HepG2 (cell line): Measurements from ENCODE around the gene ACAA2. TPM values are rescaled to one million over a fixed set of nuclear protein-coding genes. Genes with fewer than 3 reads are reported as not detected.

Experiments used
- ATAC-seq: fragments of 200-7000 bp; cut with Tn5 transposase; 3 replicates; pipeline ENCODE4 v1.9.1; 2020; ENCODE audit warnings: mild to moderate bottlenecking, moderate library complexity
- BruUV-seq: library from RNA; stranded (reverse); fragments of 400-500 nt; replicated peaks from 2 replicates; lab custom pipeline; 2021; lab: Mats Ljungman, UMichigan
- CTCF ChIA-PET: fragments of 300-600 bp; formaldehyde crosslinking; extraction: SDS; loops from one replicate; lab custom pipeline; 2021; ENCODE audit warnings: low total read pairs, inconsistent platforms, low intra/inter-chr PET ratio; lab: Yijun Ruan, JAX
- POLR2A ChIA-PET: fragments of 350-600 bp; sonication (Branson Sonifier 250); formaldehyde crosslinking; loops from one replicate; lab custom pipeline; 2020; ENCODE audit warnings: antibody characterized with exemption, inconsistent platforms; lab: Yijun Ruan, JAX
- DNase-seq: peaks from one replicate; pipeline ENCODE4 v3.0.0-alpha.2; 2015; ENCODE audit warnings: low spot score
- FAIRE-seq: peaks from 3 replicates; lab custom pipeline; 2011; peaks lifted over from hg19 to GRCh38; lab: Jason Lieb, UNC
- H2AFZ ChIP-seq: one replicate; pipeline ENCODE4 v1.6.1; 2011; ENCODE audit warnings: low read length, inconsistent platforms
- H3K27ac ChIP-seq: fragments of 300-600 bp; 3 replicates; pipeline ENCODE4 v1.8.0; 2011; ENCODE audit warnings: mixed run types, mild to moderate bottlenecking, mixed read lengths, low read length, inconsistent platforms; ENCODE audit not compliant: insufficient read depth; ENCODE audit errors: extremely low read length
- H3K27me3 ChIP-seq, 2 experiments: fragments of 200-600 bp in 1 of 2; 2 replicates in 1 of 2; 3 replicates in 1 of 2; pipeline versions ENCODE4 v1.6.0 to v1.8.0; 2011; ENCODE audit warnings: low read length in 2 of 2, mild to moderate bottlenecking in 2 of 2, moderate library complexity in 2 of 2, inconsistent platforms in 1 of 2; ENCODE audit not compliant: insufficient read depth in 2 of 2, control insufficient read depth in 1 of 2
- H3K36me3 ChIP-seq, 2 experiments: fragments of 200-600 bp in 1 of 2; replicated peaks in 1 of 2; 2 replicates in 1 of 2; 3 replicates in 1 of 2; pipeline versions ENCODE4 v1.5.1 to v1.8.0; 2011; ENCODE audit warnings: low read length in 2 of 2, inconsistent platforms in 1 of 2; ENCODE audit not compliant: insufficient read depth in 2 of 2, control insufficient read depth in 1 of 2
- H3K4me1 ChIP-seq: 2 replicates; pipeline ENCODE4 v1.5.1; 2012; ENCODE audit warnings: low read length, inconsistent platforms; ENCODE audit not compliant: insufficient read depth
- H3K4me2 ChIP-seq: 2 replicates; pipeline ENCODE4 v1.6.0; 2011; ENCODE audit warnings: low read depth, low read length, inconsistent platforms
- H3K4me3 ChIP-seq, 3 experiments: fragments of 200-600 bp in 1 of 3; sonication (generic), shearing (Covaris generic) in 1 of 3; replicated peaks in 1 of 3; 2 replicates each; pipeline ENCODE4 v1.5.1; 2011 to 2016; ENCODE audit warnings: low read length in 3 of 3, inconsistent platforms in 2 of 3, low read depth in 2 of 3, mild to moderate bottlenecking in 2 of 3, control low read depth in 1 of 3, mixed read lengths in 1 of 3; ENCODE audit not compliant: insufficient read depth in 1 of 3
- H3K79me2 ChIP-seq: one replicate; pipeline ENCODE4 v1.6.1; 2011; ENCODE audit warnings: low read length, inconsistent platforms; ENCODE audit not compliant: insufficient read depth
- H3K9ac ChIP-seq: 2 replicates; pipeline ENCODE4 v1.6.0; 2011; ENCODE audit warnings: mild to moderate bottlenecking, low read depth, low read length, inconsistent platforms; ENCODE audit not compliant: insufficient read depth
- H3K9me3 ChIP-seq: 2 replicates; pipeline ENCODE4 v1.5.1; 2012; ENCODE audit warnings: mild to moderate bottlenecking, low read length
- H4K20me1 ChIP-seq: 2 replicates; pipeline ENCODE4 v1.6.0; 2011; ENCODE audit warnings: inconsistent platforms, mild to moderate bottlenecking, low read length, moderate library complexity; ENCODE audit not compliant: insufficient read depth
- ATF7 ChIP-seq, 2 experiments: fragments of 450-650 bp in 1 of 2; sonication (generic) in 1 of 2; formaldehyde crosslinking in 1 of 2; IDR thresholded peaks; 2 replicates each; pipeline versions ENCODE4 v1.4.0 to v1.6.1; 2016 to 2020; ENCODE audit warnings: antibody characterized with exemption in 1 of 2, mild to moderate bottlenecking in 1 of 2, missing genetic modification reagents in 1 of 2
- DPF2 ChIP-seq: sonication (generic); formaldehyde crosslinking; IDR thresholded peaks from 2 replicates; pipeline ENCODE4 v1.4.0; 2020; ENCODE audit warnings: mild to moderate bottlenecking, low read depth, missing genetic modification reagents, borderline replicate concordance
- HOXA3 ChIP-seq: sonication (generic); formaldehyde crosslinking; IDR thresholded peaks from 2 replicates; pipeline ENCODE4 v1.5.0; 2020; ENCODE audit warnings: missing genetic modification reagents
- MAFF ChIP-seq: IDR thresholded peaks from 2 replicates; pipeline ENCODE4 v1.6.1; 2011; ENCODE audit warnings: low read depth, low read length, improper control_type of control experiment
- MAFK ChIP-seq, 2 experiments: IDR thresholded peaks in 1 of 2; conservative IDR thresholded peaks in 1 of 2; 2 replicates each; pipeline ENCODE4 v1.6.1; 2011; ENCODE audit warnings: improper control_type of control experiment in 2 of 2, low read length in 2 of 2
- MIXL1 ChIP-seq: IDR thresholded peaks from 2 replicates; pipeline ENCODE4 v1.6.1; 2016
- MXD4 ChIP-seq: IDR thresholded peaks from 2 replicates; pipeline ENCODE4 v1.6.1; 2016; ENCODE audit warnings: mild to moderate bottlenecking, missing biosample characterization, missing genetic modification reagents
- NFIB ChIP-seq: sonication (generic); formaldehyde crosslinking; IDR thresholded peaks from 2 replicates; pipeline ENCODE4 v1.9.0; 2021; ENCODE audit warnings: missing genetic modification reagents, mild to moderate bottlenecking, borderline replicate concordance
- NR2F1 ChIP-seq, 2 experiments: fragments of 450-650 bp in 1 of 2; formaldehyde crosslinking in 1 of 2; IDR thresholded peaks; 2 replicates each; pipeline versions ENCODE4 v1.5.0 to v1.6.1; 2016 to 2020; ENCODE audit warnings: mild to moderate bottlenecking in 1 of 2, missing compliant biosample characterization in 1 of 2, missing genetic modification reagents in 1 of 2, moderate library complexity in 1 of 2
- PRPF4 ChIP-seq: fragments of 200-400 bp; formaldehyde crosslinking; IDR thresholded peaks from 2 replicates; pipeline ENCODE4 v1.6.1; 2016; ENCODE audit warnings: low read length, low read depth; ENCODE audit not compliant: poor library complexity, severe bottlenecking
- RBFOX2 ChIP-seq: fragments of 200-400 bp; formaldehyde crosslinking; IDR thresholded peaks from 2 replicates; pipeline ENCODE4 v1.6.1; 2017; ENCODE audit warnings: low read depth, mild to moderate bottlenecking, low read length
- RELA ChIP-seq: sonication (generic); formaldehyde crosslinking; IDR thresholded peaks from 2 replicates; pipeline ENCODE4 v1.4.0; 2020; ENCODE audit warnings: missing genetic modification reagents
- U2AF2 ChIP-seq: fragments of 200-400 bp; formaldehyde crosslinking; IDR thresholded peaks from 2 replicates; pipeline ENCODE4 v1.6.1; 2017; ENCODE audit warnings: low read depth, mild to moderate bottlenecking, low read length
- ZFP41 ChIP-seq: sonication (generic); formaldehyde crosslinking; IDR thresholded peaks from 2 replicates; pipeline ENCODE4 v1.4.0; 2020; ENCODE audit warnings: mild to moderate bottlenecking, missing genetic modification reagents, borderline replicate concordance
- ZHX1 ChIP-seq: sonication (generic); formaldehyde crosslinking; IDR thresholded peaks from 2 replicates; pipeline ENCODE4 v1.8.1; 2022; ENCODE audit warnings: low read depth, mild to moderate bottlenecking, missing genetic modification reagents
- WGBS: methylation state at CpG from one replicate; pipeline ENCODE4 v1.1.6; 2017; ENCODE audit warnings: low lambda C conversion rate; 5-methylcytosine and 5-hydroxymethylcytosine counted together
- in situ Hi-C: cut with HindIII; loops from 2 replicates; pipeline ENCODE4 v1.10.0; 2017; ENCODE audit warnings: low pct_unique_long_range_greater_than_20kb; ENCODE audit not compliant: extremely low pct_ligation_motif_present
- intact Hi-C: fragments of 100-400 bp; cut with micrococcal nuclease; formaldehyde crosslinking; loops from one replicate; pipeline ENCODE4 v1.10.0; 2022; ENCODE audit not compliant: unreplicated experiment
- polyA plus RNA-seq, 8 experiments: library from polyadenylated mRNA; depleted of rRNA in 3 of 8; stranded (reverse) in 7 of 8; unstranded in 1 of 8; fragments of >200 nt; fragmentation: Illumina TruSeq in 4 of 8; extraction: Trizol in 4 of 8; gene quantifications; 2 replicates each; pipeline versions ENCODE4 v1.2.1 to v1.2.3, GENCODE V29; 2011 to 2016; ENCODE audit warnings: low read depth in 4 of 8, missing spikeins in 1 of 8, mixed read lengths in 1 of 8; ENCODE audit not compliant: insufficient read depth in 1 of 8
- total RNA-seq, 5 experiments: library from RNA; depleted of rRNA; stranded (reverse); fragments of >200 nt; fragmentation: Illumina TruSeq; extraction: Trizol; gene quantifications; 2 replicates each; pipeline ENCODE4 v1.2.3, GENCODE V29; 2016; ENCODE audit warnings: low read depth in 1 of 5
- TF ChIP-seq, protein P1 (sequence below): sonication (generic); formaldehyde crosslinking; IDR thresholded peaks from 2 replicates; pipeline ENCODE4 v1.8.0; 2022; ENCODE audit warnings: missing genetic modification reagents, mild to moderate bottlenecking, inconsistent platforms, borderline replicate concordance
- TF ChIP-seq, protein P2 (sequence below): sonication (generic); formaldehyde crosslinking; IDR thresholded peaks from 2 replicates; pipeline ENCODE4 v1.5.0; 2020; ENCODE audit warnings: missing genetic modification reagents

ACAA2 gene
- total and polyA plus RNA-seq, 2 of the 13 experiments (the other 11 are each of a cell fraction or from before 2014, with no cell fraction given): 51.6 to 182 TPM

- CTCF ChIA-PET: no interaction called here
- Histone ChIP-seq H3K9ac (no peak overlapping the region), H3K4me3 (no peak overlapping the region), H3K4me1 (peaks cover 33% of the 10 kb centered on the region), H2AFZ (no peak overlapping the region), H4K20me1 (no peaks in the 10 kb centered on the region), H3K36me3 (peaks cover 6 to 13% of the 10 kb centered on the region in 2 experiments), H3K4me2 (no peak overlapping the region), H3K27me3 (no peaks in the 10 kb centered on the region), H3K9me3 (no peaks in the 10 kb centered on the region), H3K27ac (no peak overlapping the region), H3K79me2 (no peaks in the 10 kb centered on the region)
- FAIRE-seq: no peak
- intact Hi-C loops: no loop called here
- WGBS: 95% methylated on average over 12 of the region's 12 CpGs
- POLR2A ChIA-PET: no interaction called here
- ATAC-seq: no peak
- no peak for DNase-seq
- in situ Hi-C loops: no loop called here
- no TSS peak for BruUV-seq
- peak in 1 of 2 experiments; percentile 67; a peak in 3 of 4 replicates for TF ChIP-seq MAFK (conservative IDR thresholded peaks at IDR 0.05 in 1 of 2, IDR thresholded peaks at IDR 0.05 in 1 of 2; ENCODE audit: low read length in 2 of 2)
- peak; percentile 50; the same call in 1 of the 2 replicates for TF ChIP-seq MAFF
- no peak for TF ChIP-seq RELA (CRISPR knock-in tag)
- no peak for TF ChIP-seq MIXL1 (CRISPR knock-in tag)
- TF ChIP-seq, protein P1, sequence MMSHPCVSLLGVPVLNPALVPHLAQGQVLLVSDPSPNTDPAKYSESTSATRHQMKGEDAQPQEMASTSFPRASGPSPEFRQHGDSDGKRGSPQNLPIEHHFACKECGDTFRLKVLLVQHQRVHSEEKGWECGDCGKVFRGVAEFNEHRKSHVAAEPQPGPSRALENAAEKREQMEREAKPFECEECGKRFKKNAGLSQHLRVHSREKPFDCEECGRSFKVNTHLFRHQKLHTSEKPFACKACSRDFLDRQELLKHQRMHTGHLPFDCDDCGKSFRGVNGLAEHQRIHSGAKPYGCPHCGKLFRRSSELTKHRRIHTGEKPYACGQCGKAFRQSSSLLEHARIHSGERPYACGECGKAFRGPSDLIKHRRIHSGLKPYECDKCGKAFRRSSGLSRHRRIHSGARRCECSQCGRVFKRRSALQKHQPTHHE (CRISPR knock-in tag): no peak
- no peak for TF ChIP-seq PRPF4
- TF ChIP-seq ZFP41: no peak
- TF ChIP-seq ZHX1: no peak
- no peak for TF ChIP-seq RBFOX2
- no peak for TF ChIP-seq U2AF2
- no peak for TF ChIP-seq NR2F1 (CRISPR knock-in tag; IDR thresholded peaks at IDR 0.05)
- no peak for TF ChIP-seq HOXA3 (CRISPR knock-in tag)
- TF ChIP-seq DPF2 (CRISPR knock-in tag): no peak
- no peak for TF ChIP-seq MXD4 (CRISPR knock-in tag)
- TF ChIP-seq ATF7 (IDR thresholded peaks at IDR 0.05): peak; percentile 43; the same call in 1 of the 2 replicates
- TF ChIP-seq ATF7 (CRISPR knock-in tag; IDR thresholded peaks at IDR 0.05): no peak
- TF ChIP-seq, protein P2, sequence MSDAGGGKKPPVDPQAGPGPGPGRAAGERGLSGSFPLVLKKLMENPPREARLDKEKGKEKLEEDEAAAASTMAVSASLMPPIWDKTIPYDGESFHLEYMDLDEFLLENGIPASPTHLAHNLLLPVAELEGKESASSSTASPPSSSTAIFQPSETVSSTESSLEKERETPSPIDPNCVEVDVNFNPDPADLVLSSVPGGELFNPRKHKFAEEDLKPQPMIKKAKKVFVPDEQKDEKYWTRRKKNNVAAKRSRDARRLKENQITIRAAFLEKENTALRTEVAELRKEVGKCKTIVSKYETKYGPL (CRISPR knock-in tag): no peak
- no peak for TF ChIP-seq NFIB
These were observed 28.2 kb upstream of the ACAA2 start for GRCh38 chr18:49841236-49842217.
